ENCODE data around the gene RPS6KC1. TPM values are rescaled to one million over a fixed set of nuclear protein-coding genes. Genes with fewer than 3 reads are reported as not detected.

Gene RPS6KC1
- total and polyA plus RNA-seq, 7 donors, result 3.9 to 37.4 (median 23.1) TPM

DNA sequence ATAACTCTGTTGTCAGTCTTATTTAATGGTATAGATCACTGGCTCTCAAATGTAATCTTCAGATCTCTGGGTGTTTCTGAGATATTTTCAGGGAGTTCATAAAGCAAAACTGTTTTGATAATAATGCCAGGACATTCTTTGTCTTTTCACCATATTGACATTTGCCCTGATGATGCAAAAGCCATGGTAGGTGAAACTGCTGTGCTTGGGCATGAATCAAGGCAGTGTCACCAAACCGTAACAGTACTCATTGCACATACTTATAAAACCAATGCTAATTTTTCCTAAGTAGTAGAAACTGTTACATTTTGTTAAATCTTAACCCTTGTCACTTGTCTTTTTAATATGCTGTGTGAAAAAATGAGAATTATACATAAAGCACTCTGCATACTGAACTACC is 76.0 kb downstream of the RPS6KC1 start:
- no peak for TF ChIP-seq EP300 (IDR thresholded peaks at IDR 0.05)
- TF ChIP-seq, protein P1, sequence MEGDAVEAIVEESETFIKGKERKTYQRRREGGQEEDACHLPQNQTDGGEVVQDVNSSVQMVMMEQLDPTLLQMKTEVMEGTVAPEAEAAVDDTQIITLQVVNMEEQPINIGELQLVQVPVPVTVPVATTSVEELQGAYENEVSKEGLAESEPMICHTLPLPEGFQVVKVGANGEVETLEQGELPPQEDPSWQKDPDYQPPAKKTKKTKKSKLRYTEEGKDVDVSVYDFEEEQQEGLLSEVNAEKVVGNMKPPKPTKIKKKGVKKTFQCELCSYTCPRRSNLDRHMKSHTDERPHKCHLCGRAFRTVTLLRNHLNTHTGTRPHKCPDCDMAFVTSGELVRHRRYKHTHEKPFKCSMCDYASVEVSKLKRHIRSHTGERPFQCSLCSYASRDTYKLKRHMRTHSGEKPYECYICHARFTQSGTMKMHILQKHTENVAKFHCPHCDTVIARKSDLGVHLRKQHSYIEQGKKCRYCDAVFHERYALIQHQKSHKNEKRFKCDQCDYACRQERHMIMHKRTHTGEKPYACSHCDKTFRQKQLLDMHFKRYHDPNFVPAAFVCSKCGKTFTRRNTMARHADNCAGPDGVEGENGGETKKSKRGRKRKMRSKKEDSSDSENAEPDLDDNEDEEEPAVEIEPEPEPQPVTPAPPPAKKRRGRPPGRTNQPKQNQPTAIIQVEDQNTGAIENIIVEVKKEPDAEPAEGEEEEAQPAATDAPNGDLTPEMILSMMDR (IDR thresholded peaks at IDR 0.05), result no peak
- no peak for TF ChIP-seq POLR2A (IDR thresholded peaks at IDR 0.05)
- TF ChIP-seq POLR2AphosphoS5 (IDR thresholded peaks at IDR 0.05), result no peak
- no peaks in the 10 kb centered on the region for H3K36me3 ChIP-seq

DNA sequence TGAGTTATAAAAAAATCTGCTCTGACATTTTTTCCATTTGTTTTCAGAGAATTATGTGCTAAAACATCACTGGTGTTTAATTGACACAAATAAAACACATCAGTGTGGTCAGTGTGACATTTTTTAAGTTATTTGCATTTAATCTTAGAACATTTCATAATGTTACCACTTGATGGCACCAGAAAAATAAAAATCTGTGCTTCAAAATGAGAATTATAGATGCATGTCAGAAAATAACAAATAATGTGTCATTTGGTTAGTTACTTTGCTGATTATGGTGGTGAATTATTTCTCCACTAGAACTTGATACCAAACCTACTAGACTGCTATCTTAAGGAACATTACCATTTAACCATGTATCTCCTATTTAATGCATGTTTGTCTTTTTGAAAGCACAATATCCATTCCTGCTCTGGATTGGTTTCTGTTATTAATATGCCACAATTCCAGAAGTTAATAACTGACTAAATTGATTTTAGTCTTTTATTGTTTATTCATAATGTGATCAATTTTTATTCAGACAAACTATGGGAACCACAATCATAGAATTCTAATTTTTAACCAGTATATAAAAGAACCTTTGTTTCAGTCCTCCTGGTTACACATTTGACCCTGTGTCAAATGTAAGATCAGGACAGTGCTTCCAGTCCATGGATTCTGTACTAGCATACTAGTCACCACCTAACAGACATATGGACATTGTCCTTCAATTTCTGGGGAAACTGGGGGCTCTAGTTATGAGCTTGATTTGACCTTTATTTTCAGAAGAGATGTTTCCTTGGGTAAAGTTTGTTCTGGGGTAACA is 81.0 kb downstream of the RPS6KC1 start:
- no peak for DNase-seq
- H3K27ac ChIP-seq, result no peak overlapping the region
- intact Hi-C loops (cut with DNase I), result no loop called here
- H3K9me3 ChIP-seq, result no peaks in the 10 kb centered on the region
- H3K27me3 ChIP-seq, result no peaks in the 10 kb centered on the region
- H3K36me3 ChIP-seq, result no peaks in the 10 kb centered on the region
- H3K4me3 ChIP-seq, result no peak overlapping the region
- no peaks in the 10 kb centered on the region for H3K4me1 ChIP-seq
- TF ChIP-seq EP300 (IDR thresholded peaks at IDR 0.05), result no peak
- no peak for TF ChIP-seq POLR2A (IDR thresholded peaks at IDR 0.05)
- TF ChIP-seq POLR2AphosphoS5 (IDR thresholded peaks at IDR 0.05), result no peak
- TF ChIP-seq, protein P1 (IDR thresholded peaks at IDR 0.05), result no peak

More for the DNA sequence above, 76.0 kb downstream of the RPS6KC1 start:
- no peak overlapping the region for H3K4me3 ChIP-seq
- intact Hi-C loops (cut with DNase I), result no loop called here
- H3K4me1 ChIP-seq, result peaks cover 0 to 6% (median 0%) of the 10 kb centered on the region in 4 donors
- whole genome bisulfite sequencing, 2 donors, result 98 to 99% methylated on average over 1 of the region's 1 CpG
- no peak overlapping the region for H3K27ac ChIP-seq
- no peaks in the 10 kb centered on the region for H3K27me3 ChIP-seq
- DNase-seq, result no peak
- no peaks in the 10 kb centered on the region for H3K9me3 ChIP-seq

DNA sequence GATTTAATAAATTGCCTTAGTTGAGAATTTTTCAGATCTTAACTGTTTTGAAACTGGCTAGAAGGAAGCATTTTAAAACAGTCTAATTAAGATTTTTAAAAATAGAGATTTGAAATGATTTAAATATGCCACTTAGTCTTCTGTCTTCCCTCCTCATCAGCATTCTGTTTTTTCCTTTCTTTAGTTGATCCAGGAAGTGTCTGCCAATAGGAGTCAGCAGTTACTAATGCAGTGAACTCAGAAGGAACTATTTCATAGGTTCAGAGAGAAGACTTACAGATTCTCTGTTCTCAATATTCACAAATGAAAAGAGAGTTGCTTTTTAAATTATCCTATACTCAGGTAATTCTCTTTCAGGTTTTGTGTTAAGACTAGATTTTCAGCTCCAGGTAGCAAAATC is 84.5 kb downstream of the RPS6KC1 start:
- intact Hi-C loops (cut with DNase I), result no loop called here
- TF ChIP-seq, protein P1 (IDR thresholded peaks at IDR 0.05), result no peak
- TF ChIP-seq POLR2AphosphoS5 (IDR thresholded peaks at IDR 0.05) (no peak), POLR2A (IDR thresholded peaks at IDR 0.05) (no peak), EP300 (IDR thresholded peaks at IDR 0.05) (no peak)
- H3K9me3 ChIP-seq, result peaks cover 0 to 3% (median 0%) of the 10 kb centered on the region in 4 donors

DNA sequence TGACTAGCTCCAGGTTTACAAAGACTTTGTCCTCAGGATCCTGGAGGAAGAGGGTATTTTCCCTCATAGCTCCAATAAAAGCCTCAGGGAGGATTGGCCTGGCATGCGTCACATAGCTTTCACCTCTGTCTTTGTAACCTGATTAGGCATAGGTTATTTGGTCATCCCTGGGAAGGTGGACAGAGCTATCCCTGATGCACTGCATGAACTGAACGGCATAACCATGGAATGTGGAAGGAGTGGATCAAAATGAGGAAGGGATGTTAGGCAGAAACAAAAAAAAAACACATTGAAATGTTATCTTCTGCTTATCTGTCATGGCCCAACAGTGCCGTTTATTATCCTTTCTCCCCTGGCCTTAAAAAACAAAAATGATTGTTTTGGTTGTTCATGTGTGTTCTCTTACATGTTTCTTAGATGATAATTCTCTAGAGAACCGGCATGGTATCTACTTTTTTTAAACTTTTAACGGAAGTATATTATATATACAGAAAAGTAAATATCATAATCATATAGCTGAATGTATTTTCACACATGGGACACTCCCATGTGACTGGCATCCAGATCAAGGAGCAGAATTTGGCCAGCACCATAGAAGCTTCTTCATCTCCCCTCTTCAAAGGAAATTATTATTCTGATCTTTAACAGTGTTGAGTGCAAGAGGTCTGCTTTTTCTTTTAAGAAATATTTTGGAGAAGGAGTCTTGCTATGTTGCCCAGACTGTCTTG is 85.3 kb downstream of the RPS6KC1 start:
- WGBS, 2 donors, result 22 to 68% methylated on average over 5 of the region's 5 CpGs
- Histone ChIP-seq H3K4me1 (no peaks in the 10 kb centered on the region), H3K36me3 (no peaks in the 10 kb centered on the region), H3K9me3 (peaks cover 0 to 3% (median 0%) of the 10 kb centered on the region in 4 donors), H3K4me3 (no peak overlapping the region), H3K27me3 (no peaks in the 10 kb centered on the region), H3K27ac (no peak overlapping the region)
- intact Hi-C loops (cut with DNase I), result no loop called here
- DNase-seq, result no peak
- no peak for TF ChIP-seq POLR2AphosphoS5 (IDR thresholded peaks at IDR 0.05)
- TF ChIP-seq, protein P1 (IDR thresholded peaks at IDR 0.05), result no peak
- no peak for TF ChIP-seq POLR2A (IDR thresholded peaks at IDR 0.05)
- no peak for TF ChIP-seq EP300 (IDR thresholded peaks at IDR 0.05)

More for the DNA sequence above, 84.5 kb downstream of the RPS6KC1 start:
- no peak overlapping the region for H3K4me3 ChIP-seq
- H3K27ac ChIP-seq, result no peak overlapping the region
- H3K4me1 ChIP-seq, result no peaks in the 10 kb centered on the region
- no peaks in the 10 kb centered on the region for H3K27me3 ChIP-seq
- no peak for DNase-seq
- no peaks in the 10 kb centered on the region for H3K36me3 ChIP-seq

Data from sigmoid colon (tissue), 7 donors.